HUDEP-2 (cell line): ENCODE data around the gene DHTKD1.
"Not testable (repeated sequence)": the region's sequence is repeated elsewhere in the genome, so short reads cannot be mapped to it uniquely, and the experiment has no call there.

Source experiments
- DNase-seq, 76 experiments: peaks; one replicate each; lab custom pipeline; 2025; ENCODE audit not compliant: unreplicated experiment in 76 of 76; lab: John Stamatoyannopoulos, UW

DHTKD1 gene

GRCh38 chr10:12062754-12063482 lies 5.8 kb upstream of the DHTKD1 start:
- DNase-seq = peak in 18 of 76 experiments; percentile 46 to 85 (median 58)

GRCh38 chr10:12063483-12063818 lies 5.3 kb upstream of the DHTKD1 start:
- DNase-seq = peak in 75 of 76 experiments; percentile 33 to 94 (median 81)

GRCh38 chr10:12067336-12067735 lies 1.4 kb upstream of the DHTKD1 start:
- DNase-seq = no peak

DNA sequence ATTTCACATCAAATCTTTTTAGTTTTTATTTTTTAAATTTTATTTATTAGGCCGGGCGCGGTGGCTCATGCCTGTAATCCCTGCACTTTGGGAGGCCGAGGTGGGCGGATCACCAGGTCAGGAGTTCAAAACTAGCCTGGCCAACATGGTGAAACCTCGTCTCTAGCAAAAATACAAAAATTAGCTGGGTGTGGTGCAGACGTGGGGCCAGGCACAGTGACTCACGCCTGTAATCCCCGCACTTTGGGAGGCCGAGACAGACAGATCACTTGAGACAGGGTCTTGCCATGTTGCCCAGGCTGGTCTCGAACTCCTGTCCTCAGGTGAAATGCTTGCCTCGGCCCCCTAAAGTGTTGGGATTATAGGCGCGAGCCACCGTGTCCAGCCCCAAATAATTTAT lies 2.7 kb downstream of the DHTKD1 start:
- not testable (repeated sequence) for DNase-seq

DNA sequence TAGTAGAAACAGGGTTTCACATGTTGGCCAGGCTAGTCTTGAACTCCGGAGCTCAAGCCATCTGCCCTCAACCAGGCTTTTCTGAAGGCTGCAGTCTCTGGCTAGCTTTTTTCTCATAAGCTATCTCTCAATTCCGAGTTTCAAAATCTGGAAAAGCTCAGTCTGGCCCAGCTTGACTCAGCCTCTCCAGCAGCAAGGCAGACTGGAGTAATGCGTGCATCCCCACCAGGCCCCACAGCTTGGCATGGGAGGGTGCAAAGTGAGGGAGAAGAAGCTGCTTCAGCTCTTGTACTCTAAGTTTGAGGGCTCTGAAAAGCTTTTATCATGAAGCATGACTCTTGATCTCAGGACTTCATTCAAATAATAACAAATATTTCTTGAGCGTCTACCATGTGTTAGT lies 4.8 kb downstream of the DHTKD1 start:
- DNase-seq = no peak

DNA sequence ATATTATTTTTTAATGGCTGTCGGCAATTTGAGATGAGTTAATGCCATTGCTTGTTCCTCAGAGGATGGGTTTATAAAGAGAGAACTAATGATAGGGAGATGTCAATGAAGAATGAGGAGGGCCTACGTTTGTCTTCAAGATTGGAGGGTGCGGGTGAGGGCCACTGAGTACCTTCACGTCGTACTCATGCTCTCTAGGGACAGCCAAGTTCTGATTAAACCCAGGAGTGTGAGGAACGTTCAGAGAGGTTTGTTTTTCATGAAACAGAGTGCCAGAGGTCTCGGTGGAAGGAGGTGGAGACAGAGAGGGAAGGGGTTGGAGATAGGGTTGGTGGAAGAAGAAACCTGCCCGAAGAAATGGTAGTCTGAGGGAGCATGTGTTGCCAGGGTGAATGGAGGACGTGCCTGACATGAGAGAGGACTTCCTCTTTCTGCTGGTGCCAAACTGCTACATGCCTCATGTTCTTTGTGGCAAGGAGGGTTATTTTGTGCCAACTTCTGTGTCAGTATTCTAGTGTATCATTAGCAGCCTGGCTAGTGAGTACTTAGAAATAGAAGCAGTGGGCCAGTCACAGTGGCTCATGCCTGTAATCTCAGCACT lies 8.9 kb downstream of the DHTKD1 start:
- peak in 10 of 76 experiments; percentile 1 to 55 (median 12) for DNase-seq

GRCh38 chr10:12081470-12081869 lies 12.7 kb downstream of the DHTKD1 start:
- DNase-seq = no peak

DNA sequence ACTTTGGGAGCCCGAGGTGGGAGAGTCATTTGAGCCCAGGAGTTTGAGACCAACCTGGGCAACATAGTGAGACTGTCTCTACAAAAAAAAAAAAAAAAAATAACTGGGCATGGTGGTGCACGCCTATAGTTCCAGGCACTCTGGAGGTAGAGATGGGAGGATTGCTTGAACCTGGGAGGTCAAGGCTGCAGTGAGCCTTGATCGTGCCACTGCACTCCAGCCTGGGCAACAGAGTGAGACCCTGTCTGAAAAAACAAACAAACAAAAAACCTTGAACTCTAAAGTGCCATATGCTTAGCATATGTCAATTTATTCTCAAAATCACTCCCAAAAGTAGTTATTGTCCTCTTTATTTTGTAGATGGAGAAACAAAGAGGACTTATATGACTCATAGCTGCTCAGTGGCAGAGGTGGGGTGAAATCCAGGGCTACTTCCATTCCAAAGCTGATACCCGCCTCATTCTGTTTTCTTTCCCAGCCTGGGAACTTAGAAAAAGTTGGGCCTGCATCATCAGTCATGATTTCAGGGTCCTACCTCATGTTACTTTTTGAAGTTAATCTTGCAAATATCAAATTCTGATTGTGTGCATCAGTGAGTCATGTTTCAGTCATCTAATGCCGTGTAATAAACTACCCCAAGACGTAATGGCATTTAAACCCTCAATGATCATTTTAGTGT lies 13.3 kb downstream of the DHTKD1 start:
- no peak for DNase-seq

DNA sequence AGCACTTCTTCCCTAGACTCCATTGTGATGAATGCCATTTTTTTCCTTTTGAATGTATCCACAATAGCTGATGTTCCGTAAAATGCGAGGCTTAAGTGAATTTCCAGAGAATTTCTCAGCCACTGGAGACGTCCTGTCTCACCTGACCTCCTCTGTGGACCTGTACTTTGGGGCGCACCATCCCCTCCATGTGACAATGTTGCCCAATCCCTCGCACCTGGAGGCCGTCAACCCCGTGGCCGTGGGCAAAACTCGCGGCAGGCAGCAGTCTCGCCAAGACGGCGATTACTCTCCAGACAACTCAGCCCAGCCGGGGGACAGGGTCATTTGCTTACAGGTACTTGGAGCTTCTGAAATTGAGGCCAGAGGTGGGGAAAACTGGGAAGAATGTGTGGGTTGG lies 20.2 kb downstream of the DHTKD1 start:
- no peak for DNase-seq

DNA sequence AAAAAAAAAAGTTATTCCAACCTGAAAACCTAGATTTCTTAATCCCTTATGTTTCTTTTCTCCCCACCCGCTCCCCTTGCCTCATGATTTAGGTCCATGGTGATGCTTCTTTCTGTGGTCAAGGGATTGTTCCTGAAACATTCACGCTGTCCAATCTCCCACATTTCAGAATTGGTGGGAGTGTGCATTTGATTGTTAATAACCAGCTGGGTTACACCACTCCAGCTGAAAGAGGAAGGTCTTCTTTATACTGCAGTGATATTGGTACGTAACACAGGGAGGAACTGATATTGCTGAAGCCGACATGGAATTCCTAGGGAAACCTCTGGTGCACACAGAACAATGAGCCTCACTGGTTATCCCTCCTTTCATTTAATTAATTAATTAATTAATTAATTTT lies 22.7 kb downstream of the DHTKD1 start:
- no peak for DNase-seq

DNA sequence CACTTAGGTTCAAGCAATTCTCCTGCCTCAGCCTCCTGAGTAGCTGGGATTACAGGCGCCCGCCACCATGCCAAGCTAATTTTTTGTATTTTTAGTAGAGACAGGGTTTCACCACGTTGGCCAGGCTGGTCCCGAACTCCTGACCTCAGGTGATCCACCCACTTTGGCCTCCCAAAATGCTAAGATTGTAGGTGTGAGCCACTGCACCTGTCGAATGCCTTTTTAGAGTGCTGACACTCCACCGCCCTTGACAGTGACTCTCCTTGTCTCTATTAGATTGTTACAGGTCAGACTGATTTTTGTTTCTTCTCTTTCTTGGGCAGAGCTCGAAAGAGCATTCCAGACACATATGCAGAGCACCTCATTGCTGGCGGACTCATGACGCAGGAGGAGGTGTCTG lies 28.6 kb downstream of the DHTKD1 start:
- not testable (repeated sequence) for DNase-seq

DNA sequence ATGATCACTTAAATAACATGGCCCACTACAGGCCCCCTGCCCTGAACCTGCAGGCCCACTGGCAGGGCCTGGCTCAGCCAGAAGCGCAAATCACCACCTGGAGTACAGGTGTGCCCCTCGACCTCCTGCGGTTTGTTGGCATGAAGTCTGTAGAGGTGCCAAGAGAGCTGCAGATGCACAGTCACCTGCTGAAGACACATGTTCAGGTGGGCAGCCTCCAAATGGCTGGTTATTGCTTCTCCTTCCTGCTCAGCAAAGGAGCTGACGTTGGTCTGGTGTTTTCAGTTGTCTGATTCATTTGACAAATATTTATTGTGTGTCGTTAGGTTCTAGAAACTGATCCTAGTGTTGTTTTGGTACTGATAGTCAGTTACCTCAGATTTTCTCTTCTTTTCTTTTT lies 29.0 kb downstream of the DHTKD1 start:
- no peak for DNase-seq

GRCh38 chr10:12098966-12099365 lies 30.2 kb downstream of the DHTKD1 start:
- DNase-seq = no peak

- DNase-seq = no peak
Observed at GRCh38 chr10:12103802-12104201, 35.0 kb downstream of the DHTKD1 start.

- no peak for DNase-seq
Observed at GRCh38 chr10:12107781-12108180, 39.0 kb downstream of the DHTKD1 start.

- no peak for DNase-seq
Observed at GRCh38 chr10:12109286-12109685, 40.5 kb downstream of the DHTKD1 start.

GRCh38 chr10:12111528-12111927 lies 42.8 kb downstream of the DHTKD1 start:
- no peak for DNase-seq

- DNase-seq = no peak
Observed at GRCh38 chr10:12113627-12114026, 44.9 kb downstream of the DHTKD1 start.

- DNase-seq = no peak
Observed at GRCh38 chr10:12121673-12122072, 52.9 kb downstream of the DHTKD1 start.

- peak in 75 of 76 experiments; percentile 12 to 97 (median 90) for DNase-seq
Observed at GRCh38 chr10:12129222-12130111, 60.7 kb downstream of the DHTKD1 start, which contains the start of gene SEC61A2. Gene SEC61A2, plus strand, starts transcription at chr10:12129677. Its CDS starts 111 bp downstream, at chr10:12129788.
